WTC11 (cell line): Measurements from ENCODE around the gene EDC3. TPM values are rescaled to one million over a fixed set of nuclear protein-coding genes. Genes with fewer than 3 reads are reported as not detected.

Source experiments
- ATAC-seq: fragments of 200-7000 bp; cut with Tn5 transposase; 2 replicates; pipeline ENCODE4 v1.10.0; 2021; ENCODE audit warnings: mild to moderate bottlenecking, moderate library complexity
- CTCF ChIA-PET: fragments of 300-600 bp; sonication (Branson Sonifier 250); formaldehyde crosslinking; loops from one replicate; lab custom pipeline; 2021; ENCODE audit warnings: antibody characterized with exemption; lab: Charles Lee
- POLR2A ChIA-PET: fragments of 350-600 bp; sonication (Branson Sonifier 250); formaldehyde crosslinking; loops from one replicate; lab custom pipeline; 2021; ENCODE audit warnings: antibody characterized with exemption; lab: Charles Lee
- DNase-seq: peaks from one replicate; pipeline ENCODE4 v3.0.0; 2021; ENCODE audit warnings: low spot score
- H3K27ac Mint-ChIP-seq: 2 replicates; pipeline ENCODE4 v1.8.0; 2021; ENCODE audit warnings: mixed read lengths
- H3K27me3 Mint-ChIP-seq: 2 replicates; pipeline ENCODE4 v1.8.0; 2021; ENCODE audit warnings: low read depth, mild to moderate bottlenecking, moderate library complexity, mixed read lengths
- H3K36me3 Mint-ChIP-seq: 2 replicates; pipeline ENCODE4 v1.8.0; 2021; ENCODE audit warnings: mixed read lengths
- H3K4me1 Mint-ChIP-seq: 2 replicates; pipeline ENCODE4 v1.8.0; 2022; ENCODE audit warnings: mixed read lengths
- H3K4me3 Mint-ChIP-seq: 2 replicates; pipeline ENCODE4 v1.8.0; 2021; ENCODE audit warnings: mild to moderate bottlenecking, moderate library complexity, mixed read lengths
- H3K9me3 Mint-ChIP-seq: 2 replicates; pipeline ENCODE4 v1.8.0; 2021; ENCODE audit warnings: mixed read lengths
- ETV6 ChIP-seq: sonication (generic); formaldehyde crosslinking; IDR thresholded peaks from 2 replicates; pipeline ENCODE4 v1.8.1; 2022; ENCODE audit warnings: mild to moderate bottlenecking, missing genetic modification reagents
- FOXP1 ChIP-seq: sonication (generic); formaldehyde crosslinking; IDR thresholded peaks from 2 replicates; pipeline ENCODE4 v1.8.0; 2022; ENCODE audit warnings: missing genetic modification reagents, mild to moderate bottlenecking, moderate library complexity, borderline replicate concordance
- JAZF1 ChIP-seq: fragments of 250-450 bp; sonication (Bioruptor Pico); IDR thresholded peaks from 2 replicates; pipeline ENCODE4 v1.9.0; 2021; ENCODE audit warnings: moderate library complexity, mild to moderate bottlenecking, inconsistent platforms
- OVOL2 ChIP-seq: fragments of 250-450 bp; sonication (Bioruptor Pico); IDR thresholded peaks from 2 replicates; pipeline ENCODE4 v1.9.0; 2021; ENCODE audit warnings: mild to moderate bottlenecking, borderline replicate concordance
- RELA ChIP-seq: sonication (generic); formaldehyde crosslinking; IDR thresholded peaks from 2 replicates; pipeline ENCODE4 v1.8.1; 2022; ENCODE audit warnings: missing genetic modification reagents, mild to moderate bottlenecking, borderline replicate concordance
- RORB ChIP-seq: fragments of 250-450 bp; sonication (Bioruptor Pico); IDR thresholded peaks from 2 replicates; pipeline ENCODE4 v1.9.0; 2021; ENCODE audit warnings: mild to moderate bottlenecking
- TEAD4 ChIP-seq: sonication (generic); formaldehyde crosslinking; IDR thresholded peaks from 2 replicates; pipeline ENCODE4 v1.8.0; 2022; ENCODE audit warnings: mild to moderate bottlenecking, missing genetic modification reagents
- ZBTB21 ChIP-seq: sonication (generic); formaldehyde crosslinking; IDR thresholded peaks from 2 replicates; pipeline ENCODE4 v1.8.1; 2023; ENCODE audit warnings: mild to moderate bottlenecking, missing genetic modification reagents, borderline replicate concordance
- ZNF121 ChIP-seq: sonication (generic); formaldehyde crosslinking; IDR thresholded peaks from 2 replicates; pipeline ENCODE4 v1.8.0; 2023; ENCODE audit warnings: missing genetic modification reagents
- ZNF317 ChIP-seq: sonication (generic); formaldehyde crosslinking; IDR thresholded peaks from 2 replicates; pipeline ENCODE4 v1.8.1; 2023; ENCODE audit warnings: low read depth, mild to moderate bottlenecking, moderate library complexity, missing genetic modification reagents, borderline replicate concordance
- total RNA-seq: library from RNA; stranded (reverse); gene quantifications from 3 replicates; pipeline ENCODE4 v1.2.3, GENCODE V29; 2021
- TF ChIP-seq, protein P1 (sequence below): fragments of 200-600 bp; IDR thresholded peaks from 2 replicates; pipeline ENCODE4 v1.8.0; 2022; ENCODE audit warnings: antibody characterized with exemption
- TF ChIP-seq, protein P2 (sequence below): fragments of 250-450 bp; sonication (Bioruptor Pico); IDR thresholded peaks from 2 replicates; pipeline ENCODE4 v1.9.0; 2021; ENCODE audit warnings: mild to moderate bottlenecking, borderline replicate concordance
- TF ChIP-seq, protein P3 (sequence below): sonication (generic); formaldehyde crosslinking; IDR thresholded peaks from 2 replicates; pipeline ENCODE4 v1.8.1; 2023; ENCODE audit warnings: mild to moderate bottlenecking, missing genetic modification reagents
- TF ChIP-seq, protein P4 (sequence below): sonication (generic); formaldehyde crosslinking; IDR thresholded peaks from 2 replicates; pipeline ENCODE4 v1.8.0; 2022; ENCODE audit warnings: mild to moderate bottlenecking, missing genetic modification reagents
- TF ChIP-seq, protein P5 (sequence below): sonication (generic); formaldehyde crosslinking; IDR thresholded peaks from 2 replicates; pipeline ENCODE4 v1.8.1; 2022; ENCODE audit warnings: low read depth, mild to moderate bottlenecking, moderate library complexity, missing genetic modification reagents, borderline replicate concordance
- TF ChIP-seq, protein P6 (sequence below): sonication (generic); formaldehyde crosslinking; IDR thresholded peaks from 2 replicates; pipeline ENCODE4 v1.8.1; 2023; ENCODE audit warnings: mild to moderate bottlenecking, moderate library complexity, missing genetic modification reagents

The EDC3 gene
- total RNA-seq, 1 experiment from 2014 or later, result 54.7 TPM

DNA sequence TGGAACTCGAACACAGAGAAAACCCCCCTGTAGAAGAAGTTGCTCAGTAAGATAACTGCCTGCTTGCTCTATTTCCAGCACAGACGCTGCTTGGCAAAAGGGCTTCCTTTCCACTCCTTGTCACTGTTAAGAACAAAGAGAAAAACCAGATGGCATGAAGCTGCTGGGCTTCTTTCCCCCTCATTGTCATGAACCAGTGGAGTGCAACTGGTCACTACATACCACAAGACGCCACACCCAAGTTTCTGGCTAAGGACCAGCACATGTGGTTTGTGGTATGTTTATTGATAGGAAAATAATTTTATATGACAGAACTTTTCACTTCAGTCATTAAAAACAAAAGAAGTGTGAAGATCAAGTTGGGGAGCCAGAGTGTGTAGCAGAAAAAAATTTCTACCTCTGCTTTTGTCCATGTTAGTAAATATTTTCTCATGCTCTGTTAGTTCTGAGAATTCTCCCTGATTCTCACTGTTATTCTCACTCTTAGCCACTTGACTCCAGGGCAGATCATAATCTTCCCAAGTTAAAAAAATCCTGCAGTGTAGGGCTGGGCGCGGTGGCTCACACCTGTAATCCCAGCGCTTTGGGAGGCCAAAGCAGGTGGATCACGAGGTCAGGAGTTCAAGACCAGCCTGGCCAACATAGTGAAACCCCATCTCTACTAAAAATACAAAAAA, 42.3 kb downstream of the EDC3 start:
- Mint-ChIP-seq H3K36me3 (peaks cover 17% of the 10 kb centered on the region; the same call in 1 of the 2 replicates), H3K9me3 (no peaks in the 10 kb centered on the region), H3K4me1 (no peaks in the 10 kb centered on the region), H3K4me3 (no peak overlapping the region), H3K27ac (no peak overlapping the region), H3K27me3 (no peaks in the 10 kb centered on the region)
- no peak for ATAC-seq
- no peak for DNase-seq
- ChIA-PET POLR2A (no interaction called here), CTCF (interaction anchor here (0.6 kb wide), 1 partner anchor 114 kb away, joined by 3 read pairs; no protein-coding TSS in a partner anchor)
- TF ChIP-seq, protein P1, sequence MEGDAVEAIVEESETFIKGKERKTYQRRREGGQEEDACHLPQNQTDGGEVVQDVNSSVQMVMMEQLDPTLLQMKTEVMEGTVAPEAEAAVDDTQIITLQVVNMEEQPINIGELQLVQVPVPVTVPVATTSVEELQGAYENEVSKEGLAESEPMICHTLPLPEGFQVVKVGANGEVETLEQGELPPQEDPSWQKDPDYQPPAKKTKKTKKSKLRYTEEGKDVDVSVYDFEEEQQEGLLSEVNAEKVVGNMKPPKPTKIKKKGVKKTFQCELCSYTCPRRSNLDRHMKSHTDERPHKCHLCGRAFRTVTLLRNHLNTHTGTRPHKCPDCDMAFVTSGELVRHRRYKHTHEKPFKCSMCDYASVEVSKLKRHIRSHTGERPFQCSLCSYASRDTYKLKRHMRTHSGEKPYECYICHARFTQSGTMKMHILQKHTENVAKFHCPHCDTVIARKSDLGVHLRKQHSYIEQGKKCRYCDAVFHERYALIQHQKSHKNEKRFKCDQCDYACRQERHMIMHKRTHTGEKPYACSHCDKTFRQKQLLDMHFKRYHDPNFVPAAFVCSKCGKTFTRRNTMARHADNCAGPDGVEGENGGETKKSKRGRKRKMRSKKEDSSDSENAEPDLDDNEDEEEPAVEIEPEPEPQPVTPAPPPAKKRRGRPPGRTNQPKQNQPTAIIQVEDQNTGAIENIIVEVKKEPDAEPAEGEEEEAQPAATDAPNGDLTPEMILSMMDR, result no peak
- TF ChIP-seq ZNF121 (CRISPR knock-in tag) (no peak), RORB (CRISPR knock-in tag) (no peak), RELA (CRISPR knock-in tag) (no peak), ZNF317 (CRISPR knock-in tag) (no peak), ETV6 (no peak), TEAD4 (CRISPR knock-in tag) (no peak), ZBTB21 (CRISPR knock-in tag) (no peak), FOXP1 (CRISPR knock-in tag) (no peak), OVOL2 (no peak), JAZF1 (CRISPR knock-in tag) (no peak)
- TF ChIP-seq, protein P2, sequence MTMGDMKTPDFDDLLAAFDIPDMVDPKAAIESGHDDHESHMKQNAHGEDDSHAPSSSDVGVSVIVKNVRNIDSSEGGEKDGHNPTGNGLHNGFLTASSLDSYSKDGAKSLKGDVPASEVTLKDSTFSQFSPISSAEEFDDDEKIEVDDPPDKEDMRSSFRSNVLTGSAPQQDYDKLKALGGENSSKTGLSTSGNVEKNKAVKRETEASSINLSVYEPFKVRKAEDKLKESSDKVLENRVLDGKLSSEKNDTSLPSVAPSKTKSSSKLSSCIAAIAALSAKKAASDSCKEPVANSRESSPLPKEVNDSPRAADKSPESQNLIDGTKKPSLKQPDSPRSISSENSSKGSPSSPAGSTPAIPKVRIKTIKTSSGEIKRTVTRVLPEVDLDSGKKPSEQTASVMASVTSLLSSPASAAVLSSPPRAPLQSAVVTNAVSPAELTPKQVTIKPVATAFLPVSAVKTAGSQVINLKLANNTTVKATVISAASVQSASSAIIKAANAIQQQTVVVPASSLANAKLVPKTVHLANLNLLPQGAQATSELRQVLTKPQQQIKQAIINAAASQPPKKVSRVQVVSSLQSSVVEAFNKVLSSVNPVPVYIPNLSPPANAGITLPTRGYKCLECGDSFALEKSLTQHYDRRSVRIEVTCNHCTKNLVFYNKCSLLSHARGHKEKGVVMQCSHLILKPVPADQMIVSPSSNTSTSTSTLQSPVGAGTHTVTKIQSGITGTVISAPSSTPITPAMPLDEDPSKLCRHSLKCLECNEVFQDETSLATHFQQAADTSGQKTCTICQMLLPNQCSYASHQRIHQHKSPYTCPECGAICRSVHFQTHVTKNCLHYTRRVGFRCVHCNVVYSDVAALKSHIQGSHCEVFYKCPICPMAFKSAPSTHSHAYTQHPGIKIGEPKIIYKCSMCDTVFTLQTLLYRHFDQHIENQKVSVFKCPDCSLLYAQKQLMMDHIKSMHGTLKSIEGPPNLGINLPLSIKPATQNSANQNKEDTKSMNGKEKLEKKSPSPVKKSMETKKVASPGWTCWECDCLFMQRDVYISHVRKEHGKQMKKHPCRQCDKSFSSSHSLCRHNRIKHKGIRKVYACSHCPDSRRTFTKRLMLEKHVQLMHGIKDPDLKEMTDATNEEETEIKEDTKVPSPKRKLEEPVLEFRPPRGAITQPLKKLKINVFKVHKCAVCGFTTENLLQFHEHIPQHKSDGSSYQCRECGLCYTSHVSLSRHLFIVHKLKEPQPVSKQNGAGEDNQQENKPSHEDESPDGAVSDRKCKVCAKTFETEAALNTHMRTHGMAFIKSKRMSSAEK (CRISPR knock-in tag), result no peak
- TF ChIP-seq, protein P3, sequence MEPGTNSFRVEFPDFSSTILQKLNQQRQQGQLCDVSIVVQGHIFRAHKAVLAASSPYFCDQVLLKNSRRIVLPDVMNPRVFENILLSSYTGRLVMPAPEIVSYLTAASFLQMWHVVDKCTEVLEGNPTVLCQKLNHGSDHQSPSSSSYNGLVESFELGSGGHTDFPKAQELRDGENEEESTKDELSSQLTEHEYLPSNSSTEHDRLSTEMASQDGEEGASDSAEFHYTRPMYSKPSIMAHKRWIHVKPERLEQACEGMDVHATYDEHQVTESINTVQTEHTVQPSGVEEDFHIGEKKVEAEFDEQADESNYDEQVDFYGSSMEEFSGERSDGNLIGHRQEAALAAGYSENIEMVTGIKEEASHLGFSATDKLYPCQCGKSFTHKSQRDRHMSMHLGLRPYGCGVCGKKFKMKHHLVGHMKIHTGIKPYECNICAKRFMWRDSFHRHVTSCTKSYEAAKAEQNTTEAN (CRISPR knock-in tag), result no peak
- TF ChIP-seq, protein P4, sequence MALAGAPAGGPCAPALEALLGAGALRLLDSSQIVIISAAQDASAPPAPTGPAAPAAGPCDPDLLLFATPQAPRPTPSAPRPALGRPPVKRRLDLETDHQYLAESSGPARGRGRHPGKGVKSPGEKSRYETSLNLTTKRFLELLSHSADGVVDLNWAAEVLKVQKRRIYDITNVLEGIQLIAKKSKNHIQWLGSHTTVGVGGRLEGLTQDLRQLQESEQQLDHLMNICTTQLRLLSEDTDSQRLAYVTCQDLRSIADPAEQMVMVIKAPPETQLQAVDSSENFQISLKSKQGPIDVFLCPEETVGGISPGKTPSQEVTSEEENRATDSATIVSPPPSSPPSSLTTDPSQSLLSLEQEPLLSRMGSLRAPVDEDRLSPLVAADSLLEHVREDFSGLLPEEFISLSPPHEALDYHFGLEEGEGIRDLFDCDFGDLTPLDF, result no peak
- TF ChIP-seq, protein P5, sequence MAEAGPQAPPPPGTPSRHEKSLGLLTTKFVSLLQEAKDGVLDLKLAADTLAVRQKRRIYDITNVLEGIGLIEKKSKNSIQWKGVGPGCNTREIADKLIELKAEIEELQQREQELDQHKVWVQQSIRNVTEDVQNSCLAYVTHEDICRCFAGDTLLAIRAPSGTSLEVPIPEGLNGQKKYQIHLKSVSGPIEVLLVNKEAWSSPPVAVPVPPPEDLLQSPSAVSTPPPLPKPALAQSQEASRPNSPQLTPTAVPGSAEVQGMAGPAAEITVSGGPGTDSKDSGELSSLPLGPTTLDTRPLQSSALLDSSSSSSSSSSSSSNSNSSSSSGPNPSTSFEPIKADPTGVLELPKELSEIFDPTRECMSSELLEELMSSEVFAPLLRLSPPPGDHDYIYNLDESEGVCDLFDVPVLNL (CRISPR knock-in tag), result no peak
- TF ChIP-seq, protein P6, sequence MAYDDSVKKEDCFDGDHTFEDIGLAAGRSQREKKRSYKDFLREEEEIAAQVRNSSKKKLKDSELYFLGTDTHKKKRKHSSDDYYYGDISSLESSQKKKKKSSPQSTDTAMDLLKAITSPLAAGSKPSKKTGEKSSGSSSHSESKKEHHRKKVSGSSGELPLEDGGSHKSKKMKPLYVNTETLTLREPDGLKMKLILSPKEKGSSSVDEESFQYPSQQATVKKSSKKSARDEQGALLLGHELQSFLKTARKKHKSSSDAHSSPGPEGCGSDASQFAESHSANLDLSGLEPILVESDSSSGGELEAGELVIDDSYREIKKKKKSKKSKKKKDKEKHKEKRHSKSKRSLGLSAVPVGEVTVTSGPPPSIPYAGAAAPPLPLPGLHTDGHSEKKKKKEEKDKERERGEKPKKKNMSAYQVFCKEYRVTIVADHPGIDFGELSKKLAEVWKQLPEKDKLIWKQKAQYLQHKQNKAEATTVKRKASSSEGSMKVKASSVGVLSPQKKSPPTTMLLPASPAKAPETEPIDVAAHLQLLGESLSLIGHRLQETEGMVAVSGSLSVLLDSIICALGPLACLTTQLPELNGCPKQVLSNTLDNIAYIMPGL (CRISPR knock-in tag), result no peak
